GM18861 (cell line): ENCODE data around the gene CSMD2.

Source experiments
- ATAC-seq: cut with Tn5 transposase; IDR thresholded peaks from one replicate; pipeline ENCODE4 v1.9.1; 2021; ENCODE audit not compliant: unreplicated experiment

CSMD2 gene

DNA sequence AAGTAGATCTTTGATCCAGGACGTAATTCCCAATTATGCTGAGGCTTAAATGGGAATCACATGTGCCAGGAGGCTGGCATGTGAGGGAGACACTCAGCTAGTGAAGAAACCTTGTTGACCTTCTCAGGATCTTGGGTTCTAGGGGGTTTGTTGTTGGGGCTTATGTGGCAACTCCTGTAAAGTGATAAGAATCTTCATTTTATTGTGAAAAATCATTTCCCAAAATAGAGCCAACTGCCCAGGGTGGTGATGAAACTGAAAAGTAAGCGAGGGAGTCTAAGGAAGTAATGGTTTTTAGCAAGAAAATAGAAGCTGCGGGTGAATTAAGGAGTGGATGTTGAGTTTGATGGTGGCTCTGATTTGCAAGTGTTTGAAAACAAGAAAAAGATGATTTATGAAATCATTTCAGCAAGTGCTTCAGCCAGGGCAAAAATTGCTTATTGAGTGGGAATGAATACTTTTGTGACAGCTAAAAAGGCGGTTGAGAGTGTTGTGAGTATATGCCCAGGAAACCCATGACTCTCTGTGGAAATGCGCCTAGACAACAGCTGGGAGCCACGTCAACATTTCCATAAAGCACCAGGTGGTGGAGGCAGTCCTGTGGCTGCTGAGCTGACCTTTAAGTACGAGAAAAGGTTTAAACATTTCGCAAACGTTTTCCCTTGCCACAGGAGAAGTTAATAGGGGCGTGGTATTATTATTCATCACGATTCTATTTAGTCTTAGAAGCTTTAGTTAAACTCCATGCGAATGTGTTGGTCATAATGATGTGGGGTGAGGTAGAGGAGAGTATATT is 198.5 kb downstream of the CSMD2 start:
- ATAC-seq: no peak

DNA sequence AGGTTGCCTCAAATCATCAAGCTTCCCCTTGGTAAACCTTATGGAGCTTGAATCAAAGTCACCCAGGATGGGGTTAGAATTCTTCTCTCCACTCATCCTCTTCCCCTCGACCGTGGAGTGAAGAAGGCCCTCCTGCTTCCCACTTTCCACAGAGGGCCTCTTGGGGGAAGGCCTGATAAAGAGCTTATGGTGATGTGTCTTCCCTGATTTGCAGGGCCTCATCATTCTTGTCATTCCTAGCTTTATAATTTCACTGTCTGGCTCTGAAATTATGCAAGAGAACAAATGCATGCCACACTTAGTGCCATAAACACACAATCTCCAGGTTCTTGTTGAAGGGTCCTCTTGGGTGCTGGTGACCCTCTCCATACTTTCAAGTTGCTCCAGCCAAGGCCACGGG is 199.9 kb downstream of the CSMD2 start:
- no peak for ATAC-seq

DNA sequence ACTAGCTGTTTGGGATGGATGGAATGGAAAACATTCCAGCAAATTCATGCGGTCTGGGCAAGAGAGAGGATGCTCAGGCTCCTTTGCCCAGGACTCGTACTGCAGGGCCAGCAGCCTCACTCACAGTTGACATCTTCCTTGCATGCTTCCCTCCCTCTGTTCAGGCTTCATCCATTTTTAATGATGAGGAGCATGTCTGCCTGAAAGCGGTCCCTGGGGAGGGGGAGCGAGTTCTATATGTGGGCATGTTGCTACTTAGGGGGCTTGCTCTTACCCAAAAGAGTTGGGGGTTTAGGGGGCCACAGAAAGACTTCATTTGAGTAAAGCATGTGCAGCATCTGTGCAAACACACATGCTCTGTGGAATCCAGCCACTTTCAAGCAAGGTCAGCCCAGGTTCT is 203.0 kb downstream of the CSMD2 start:
- no peak for ATAC-seq

DNA sequence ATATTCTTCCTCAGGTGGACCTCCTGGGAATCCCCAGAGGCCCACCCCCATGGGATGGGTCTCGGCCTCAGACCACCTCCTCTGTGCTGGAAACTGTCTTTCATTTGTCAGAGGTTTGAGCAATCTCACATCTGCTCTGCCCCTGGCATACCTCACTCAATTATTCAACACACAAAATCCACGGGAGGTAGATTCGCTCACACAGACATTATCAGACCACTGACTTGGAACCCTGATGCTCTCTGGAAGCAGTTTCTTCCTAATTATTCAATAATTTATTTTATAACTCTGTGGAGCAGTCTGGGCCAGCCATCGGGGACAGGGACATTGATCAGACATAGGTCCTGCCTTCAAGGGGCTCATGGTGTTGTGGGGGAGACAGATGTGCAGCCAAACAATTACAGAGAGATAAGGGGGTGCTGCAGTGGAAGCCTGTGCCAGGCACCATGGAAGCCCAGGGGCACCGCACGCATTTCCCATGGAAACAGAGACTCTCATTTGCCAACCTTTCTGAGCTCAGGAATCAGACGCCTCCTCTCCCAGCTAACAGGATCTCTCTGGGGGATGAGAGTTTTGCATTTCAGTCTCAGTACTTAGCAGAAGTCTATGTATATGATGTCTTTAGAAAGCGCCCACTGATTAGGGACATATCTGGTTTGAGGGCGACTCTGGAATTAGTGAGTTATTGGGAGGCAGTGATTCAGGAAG is 204.7 kb downstream of the CSMD2 start:
- ATAC-seq: no peak

DNA sequence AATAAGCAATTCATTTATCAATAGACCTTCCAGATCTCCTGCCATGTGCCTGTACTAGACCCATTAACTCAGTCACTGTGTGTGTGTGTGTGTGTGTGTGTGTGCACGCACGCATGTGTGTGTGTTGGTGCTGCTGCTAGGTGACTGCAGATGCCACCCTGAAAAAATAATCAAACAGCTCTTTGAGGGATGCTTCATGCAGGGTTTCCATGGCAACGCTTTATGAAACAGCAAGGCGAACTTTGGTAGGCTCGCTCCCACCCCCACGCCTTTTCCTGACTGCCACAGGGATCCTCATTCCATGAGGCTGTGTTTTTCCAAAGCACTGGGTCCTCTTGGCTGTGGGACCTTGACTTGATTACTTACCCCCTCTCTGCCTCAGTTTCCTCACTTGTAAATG is 207.2 kb downstream of the CSMD2 start:
- no peak for ATAC-seq

DNA sequence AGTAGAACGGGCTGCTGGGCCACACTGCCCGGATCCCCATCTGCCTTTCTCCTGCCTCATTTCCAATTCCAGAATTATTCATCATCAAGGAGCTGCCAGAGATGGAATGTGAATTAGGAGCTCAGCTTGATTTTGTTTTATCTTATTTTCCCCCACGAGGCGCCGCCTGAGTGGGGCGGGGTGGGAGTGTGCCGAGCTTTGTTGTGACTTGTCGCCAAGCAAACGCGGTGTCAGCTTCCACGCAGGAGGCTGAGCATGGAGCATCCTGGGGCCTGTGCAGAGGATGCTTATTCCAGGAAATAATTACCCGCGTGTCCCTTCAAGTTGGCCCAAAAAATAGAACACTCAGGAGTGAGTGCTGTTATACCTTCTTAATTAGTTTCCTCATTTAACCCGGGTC is 209.9 kb downstream of the CSMD2 start:
- no peak for ATAC-seq

DNA sequence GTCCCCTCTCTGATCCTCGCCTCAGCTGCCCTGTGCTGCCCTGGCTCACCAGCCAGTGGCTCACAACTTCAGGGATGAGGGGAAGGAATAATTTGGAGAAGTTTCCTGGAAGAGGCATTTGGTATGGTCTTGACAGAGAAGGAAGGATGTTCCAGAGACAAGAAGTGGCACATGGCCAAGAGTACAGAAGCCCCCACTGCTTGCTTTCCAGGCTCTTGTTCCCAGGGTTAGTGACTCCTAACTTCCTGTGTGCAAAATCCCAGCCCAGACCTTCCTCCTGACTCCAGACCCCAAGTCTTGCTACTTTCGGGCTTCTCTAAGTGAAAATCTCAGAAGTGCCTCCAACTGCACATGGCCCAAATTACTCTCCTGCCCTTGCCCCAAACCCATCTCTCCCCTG is 215.5 kb downstream of the CSMD2 start:
- no peak for ATAC-seq

DNA sequence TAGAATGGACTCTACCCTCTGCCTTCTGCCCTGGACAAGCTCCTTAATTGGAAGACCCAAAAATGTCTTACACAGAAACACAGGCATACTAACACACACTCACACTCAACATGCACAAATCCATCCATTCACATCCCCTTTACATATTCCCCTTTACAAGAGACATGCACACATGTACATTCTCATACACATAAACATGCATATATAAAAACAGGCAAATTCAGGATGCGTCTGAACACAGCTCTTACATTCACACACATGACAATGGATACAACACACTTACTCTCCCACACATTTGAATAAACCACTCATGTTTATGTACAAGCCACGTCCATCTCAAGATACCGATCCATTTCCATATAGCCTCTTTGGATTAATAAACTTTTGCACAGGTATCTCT is 216.7 kb downstream of the CSMD2 start:
- no peak for ATAC-seq

DNA sequence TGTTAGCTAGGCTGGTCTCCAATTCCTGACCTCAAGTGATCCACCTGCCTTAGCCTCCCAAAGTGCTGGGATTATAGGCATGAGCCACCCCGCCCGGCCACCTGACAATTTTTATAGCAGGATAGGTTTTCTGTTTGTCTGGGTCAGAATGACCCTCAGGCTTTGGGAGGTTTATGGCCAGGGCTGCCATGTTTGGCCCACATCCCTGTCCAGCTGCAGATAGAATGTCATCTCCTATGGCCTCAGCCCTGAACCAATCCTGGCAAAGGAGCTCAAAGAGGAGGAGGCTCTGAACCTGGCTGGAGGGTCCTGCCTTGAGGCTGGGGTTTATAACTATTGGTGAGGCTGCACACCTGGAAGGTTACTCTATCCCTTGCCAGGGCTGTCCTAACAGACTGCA is 218.2 kb downstream of the CSMD2 start:
- ATAC-seq: no peak

DNA sequence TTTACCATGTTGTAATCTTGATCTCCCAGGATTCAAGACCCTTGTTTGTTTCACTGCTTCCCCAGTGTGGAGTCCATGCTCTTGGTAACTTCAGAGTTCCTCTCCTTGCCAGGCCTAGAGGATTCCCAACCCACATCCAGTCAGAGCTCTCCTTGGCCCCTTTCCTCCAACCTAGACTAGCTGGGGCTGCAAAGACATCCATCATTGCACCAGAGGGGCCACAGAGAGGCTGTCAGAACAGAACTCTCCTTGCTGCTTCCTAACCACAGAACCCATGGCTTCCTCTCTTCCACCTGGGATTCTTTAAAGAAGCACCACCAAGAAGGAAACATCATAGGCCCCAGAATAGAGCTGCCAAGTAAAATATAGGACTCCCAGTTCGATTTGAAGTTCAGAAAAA is 220.2 kb downstream of the CSMD2 start:
- ATAC-seq: no peak

DNA sequence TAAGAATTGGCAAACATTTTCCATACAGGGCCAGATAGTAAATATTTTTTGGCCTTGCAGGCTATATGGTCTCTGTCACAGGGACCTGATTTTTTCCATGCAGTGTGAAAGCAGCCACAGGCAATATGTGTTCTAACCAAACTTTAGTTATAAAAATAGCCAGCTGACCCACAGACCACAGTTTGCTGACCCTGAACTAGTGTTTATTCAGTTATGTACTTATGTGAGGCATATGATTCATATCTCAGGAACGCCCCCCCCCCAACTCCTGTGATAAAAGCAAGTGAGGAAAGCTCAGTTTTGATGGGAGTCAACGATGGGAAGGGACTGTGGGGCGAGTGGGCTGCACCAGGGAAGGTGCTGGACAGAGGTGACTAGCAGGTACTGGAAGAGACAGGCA is 221.1 kb downstream of the CSMD2 start:
- no peak for ATAC-seq

DNA sequence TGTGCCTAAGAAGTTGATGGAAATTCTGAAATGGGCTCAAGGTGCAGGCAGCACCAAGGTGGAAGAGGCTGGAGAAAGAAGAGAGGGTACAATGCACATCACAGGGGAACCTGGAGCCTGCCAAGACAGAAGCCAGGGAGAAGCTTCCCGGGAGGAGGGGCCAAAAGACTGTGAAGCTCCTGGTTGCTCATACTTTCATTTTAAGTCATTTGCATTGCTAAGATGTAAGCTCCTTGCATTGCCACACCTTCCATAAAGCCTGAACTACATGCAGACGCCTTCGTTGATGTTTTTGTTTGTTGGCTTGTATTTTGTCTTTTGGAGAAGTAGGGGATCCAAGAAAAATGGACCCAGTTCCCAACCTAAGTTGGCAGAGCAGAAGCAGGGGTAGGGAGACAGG is 232.2 kb downstream of the CSMD2 start:
- ATAC-seq: no peak

DNA sequence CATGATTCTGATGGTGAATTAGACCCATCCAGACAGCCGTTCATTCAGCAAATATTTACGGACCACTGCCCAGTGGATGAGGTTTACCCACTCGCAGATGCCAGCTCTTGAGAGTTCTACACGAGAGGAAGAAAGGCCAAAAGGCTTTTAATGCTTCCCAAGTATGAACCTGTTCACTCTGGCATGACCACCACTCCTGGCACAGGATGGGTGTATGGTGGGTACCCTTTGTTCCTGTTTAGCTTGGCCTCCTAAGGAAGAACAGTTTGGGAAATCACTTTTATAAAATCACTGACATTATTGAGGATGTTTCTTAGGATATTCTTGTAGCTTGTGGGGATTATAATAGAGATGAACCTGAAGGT is 233.9 kb downstream of the CSMD2 start:
- ATAC-seq: no peak

DNA sequence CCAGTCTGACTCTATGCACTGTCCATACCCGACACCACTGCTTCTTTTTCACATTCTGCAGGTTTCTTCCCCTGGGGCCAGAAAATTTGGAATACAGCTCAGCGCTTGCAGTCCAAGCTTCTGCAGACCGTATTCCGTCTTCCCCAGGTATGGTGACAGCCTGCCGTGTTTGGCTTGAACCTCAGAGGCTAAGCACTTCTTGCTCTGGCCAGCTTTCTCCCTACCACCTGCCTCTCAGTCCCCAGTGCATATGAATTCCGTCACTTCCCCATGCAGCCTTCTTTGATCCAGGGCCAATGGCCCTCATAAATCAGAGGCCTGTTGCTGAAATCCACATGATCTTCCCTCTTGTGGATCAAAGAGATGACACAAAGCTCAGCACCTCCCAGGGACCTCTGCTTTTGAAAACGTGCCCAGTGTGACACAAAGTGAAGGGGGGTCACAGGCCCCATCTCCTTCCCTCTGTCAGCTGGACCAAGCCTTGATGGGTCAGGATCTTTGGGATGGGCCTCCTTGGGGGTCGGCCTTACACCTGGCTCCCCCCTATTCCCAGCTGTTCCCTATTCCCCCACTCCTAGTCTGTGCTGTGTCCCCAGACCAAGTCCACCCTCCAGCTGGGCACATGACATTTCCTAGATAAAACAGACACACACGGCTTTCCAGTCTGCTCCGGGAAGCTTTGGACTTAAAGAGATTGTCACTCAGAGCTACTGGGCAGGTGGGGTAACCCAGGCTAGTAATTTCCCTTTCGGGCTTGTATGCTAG is 234.5 kb downstream of the CSMD2 start:
- ATAC-seq: no peak

DNA sequence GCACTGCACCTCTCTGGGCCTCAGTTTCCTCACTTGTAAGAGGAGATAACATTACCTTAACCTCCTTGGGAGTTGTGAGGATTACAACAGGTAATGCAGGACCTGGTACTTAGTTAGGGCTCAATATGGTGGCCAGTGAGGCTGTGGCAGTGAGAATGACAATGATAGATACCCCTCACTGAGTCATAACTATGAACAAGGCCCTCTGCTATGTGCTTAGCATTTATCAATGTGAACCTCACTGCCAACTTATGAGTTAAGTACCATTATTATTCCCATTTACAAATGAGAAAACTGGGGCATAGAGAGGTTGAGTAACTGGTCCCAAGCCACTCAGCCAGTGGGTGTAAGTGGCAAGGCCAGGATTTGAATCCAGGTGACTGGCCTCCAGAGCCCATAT is 236.8 kb downstream of the CSMD2 start:
- no peak for ATAC-seq

DNA sequence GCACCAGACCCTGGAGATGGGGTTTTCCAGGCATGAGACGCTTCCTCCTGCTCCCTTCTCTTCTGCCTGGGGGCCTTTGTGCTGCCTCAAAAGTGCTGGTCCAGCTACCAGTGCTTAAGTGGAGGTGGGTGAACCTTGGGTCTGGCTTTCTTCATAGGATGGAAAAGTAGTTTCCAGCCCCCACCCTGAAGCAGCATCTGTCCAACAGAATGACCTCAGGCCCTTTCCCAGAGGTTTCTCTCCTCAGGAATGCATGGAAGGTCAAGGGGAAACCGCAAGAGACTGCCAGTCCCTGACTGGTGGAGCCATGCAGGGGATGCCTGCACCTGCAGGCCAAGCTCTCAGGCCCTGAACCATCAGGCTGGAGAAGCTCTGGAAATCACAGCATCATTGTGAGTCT is 237.3 kb downstream of the CSMD2 start:
- no peak for ATAC-seq

DNA sequence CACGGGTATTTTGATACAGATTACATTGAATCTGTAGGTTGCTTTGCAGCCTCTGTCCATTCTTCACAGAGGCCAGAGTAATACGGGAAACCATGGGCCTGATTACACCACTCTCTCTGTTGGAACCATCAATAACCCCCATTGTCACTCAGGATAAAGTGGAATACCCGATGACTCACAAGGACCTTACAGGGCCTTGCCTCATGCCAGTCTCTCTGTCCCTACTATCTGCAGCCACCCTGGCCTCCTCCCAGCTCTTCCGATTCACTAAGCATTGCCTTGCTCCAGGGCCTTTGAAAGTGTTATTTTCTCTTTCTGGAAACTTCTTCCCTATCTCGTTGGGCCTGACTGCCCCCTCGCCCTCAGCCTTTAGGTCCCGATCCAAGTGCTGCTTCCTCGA is 239.4 kb downstream of the CSMD2 start:
- ATAC-seq: no peak

DNA sequence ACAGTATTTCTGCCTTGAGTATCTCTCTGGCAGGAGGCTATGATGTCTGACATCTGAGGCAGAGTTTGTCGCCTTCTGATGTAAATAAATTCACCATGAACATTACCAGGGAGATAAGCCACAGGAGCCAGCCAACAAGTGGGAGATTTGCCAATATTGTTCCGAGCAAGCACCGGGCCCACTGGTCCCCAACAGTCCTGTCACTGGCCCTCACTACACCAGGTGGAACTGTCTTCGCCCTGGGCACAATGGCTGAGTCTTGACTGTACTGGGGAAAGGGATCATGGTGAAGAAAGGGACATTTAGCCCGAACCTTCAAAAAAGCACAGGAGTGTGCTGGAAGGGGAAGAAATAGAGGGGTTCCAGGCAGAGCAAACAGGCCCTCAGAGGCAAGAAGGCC is 243.7 kb downstream of the CSMD2 start:
- ATAC-seq: no peak

DNA sequence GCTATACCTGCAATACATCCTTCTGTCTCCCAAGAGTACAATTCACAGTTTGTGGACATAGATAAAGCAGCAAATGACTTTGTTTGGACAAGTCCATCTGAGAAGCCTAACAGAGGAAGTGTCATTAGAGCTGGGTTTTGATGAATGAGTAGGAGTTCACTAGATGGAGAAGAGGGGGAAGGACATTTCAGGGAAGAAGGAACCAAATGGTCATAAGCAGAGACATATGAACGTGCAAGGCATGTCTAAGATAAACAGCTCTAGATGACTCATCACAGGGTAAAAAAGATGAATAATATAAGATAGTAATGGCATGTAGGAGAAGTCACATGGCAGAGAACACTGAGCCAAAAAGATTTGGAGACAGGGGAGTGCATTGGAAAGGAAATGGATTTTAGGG is 246.7 kb downstream of the CSMD2 start:
- no peak for ATAC-seq

DNA sequence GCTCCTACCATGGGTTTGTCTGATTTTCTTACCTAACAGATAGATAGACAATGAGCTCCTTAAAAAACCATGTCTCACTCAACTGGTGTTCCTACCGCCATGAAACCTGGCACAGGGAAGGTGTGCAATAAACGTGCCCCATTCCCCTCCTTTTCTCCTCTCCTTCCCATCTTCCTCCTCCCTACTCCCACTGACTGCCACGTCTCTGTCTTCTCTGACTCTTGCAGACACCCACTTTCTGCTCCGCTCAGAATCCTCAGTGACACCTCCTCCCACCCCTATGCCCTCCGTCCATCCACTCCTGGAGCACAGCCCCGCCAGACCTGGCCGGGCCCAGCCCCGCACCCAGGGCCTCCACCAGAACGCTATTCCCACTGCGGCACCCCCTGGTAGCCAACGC is 248.2 kb downstream of the CSMD2 start:
- no peak for ATAC-seq

DNA sequence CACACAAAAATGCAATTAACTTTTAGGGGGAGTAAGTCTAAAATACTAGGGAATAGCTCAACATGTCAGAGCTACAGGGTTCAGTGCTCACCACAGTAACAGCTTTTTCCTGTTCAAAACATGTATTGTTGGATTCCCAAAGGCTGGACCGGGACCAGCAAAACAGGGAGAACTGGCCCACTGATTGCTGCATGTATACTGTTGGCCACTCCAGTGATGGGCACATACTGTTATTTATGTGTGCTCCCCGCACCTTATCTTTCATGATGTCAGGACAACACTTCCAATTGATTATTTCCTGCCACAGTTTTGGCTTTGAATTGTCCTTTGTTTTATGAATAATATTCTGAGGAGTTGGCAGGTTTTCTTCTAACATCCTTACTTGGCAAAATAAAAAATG is 250.5 kb downstream of the CSMD2 start:
- no peak for ATAC-seq

DNA sequence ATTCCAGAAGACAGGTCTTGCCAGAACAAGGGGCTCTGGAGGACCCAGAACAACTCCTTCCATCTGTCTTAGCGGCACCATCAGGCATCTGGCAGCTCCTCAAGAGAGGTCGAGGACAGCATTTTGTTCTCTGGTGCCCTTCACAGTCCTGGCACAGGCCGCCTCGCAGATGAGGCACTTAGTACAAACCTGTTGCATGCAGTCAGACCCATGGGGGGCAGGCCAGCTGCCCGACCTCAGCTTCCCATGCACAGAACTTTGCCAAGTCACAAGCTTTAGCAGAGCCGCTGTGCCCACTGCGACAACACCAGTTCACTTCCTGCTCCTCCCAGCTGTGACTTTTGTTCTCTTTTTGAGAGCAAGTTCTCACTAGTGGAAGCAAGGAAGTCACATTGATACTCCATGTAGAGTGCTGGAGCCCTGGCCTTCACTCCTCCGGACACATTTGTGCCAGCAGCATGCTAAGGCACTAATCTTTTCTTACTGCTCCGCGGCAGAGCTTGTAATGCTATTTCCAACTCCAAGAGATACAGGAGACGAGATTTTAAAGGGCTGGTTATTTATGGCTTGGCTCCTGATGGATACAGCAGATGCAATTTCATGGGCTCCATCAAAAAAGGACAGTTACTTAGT is 256.6 kb downstream of the CSMD2 start:
- no peak for ATAC-seq
